Measurements from ENCODE around the gene P2RX3.
"Not testable (repeated sequence)": the region's sequence is repeated elsewhere in the genome, so short reads cannot be mapped to it uniquely, and the experiment has no call there.

Gene P2RX3

DNA sequence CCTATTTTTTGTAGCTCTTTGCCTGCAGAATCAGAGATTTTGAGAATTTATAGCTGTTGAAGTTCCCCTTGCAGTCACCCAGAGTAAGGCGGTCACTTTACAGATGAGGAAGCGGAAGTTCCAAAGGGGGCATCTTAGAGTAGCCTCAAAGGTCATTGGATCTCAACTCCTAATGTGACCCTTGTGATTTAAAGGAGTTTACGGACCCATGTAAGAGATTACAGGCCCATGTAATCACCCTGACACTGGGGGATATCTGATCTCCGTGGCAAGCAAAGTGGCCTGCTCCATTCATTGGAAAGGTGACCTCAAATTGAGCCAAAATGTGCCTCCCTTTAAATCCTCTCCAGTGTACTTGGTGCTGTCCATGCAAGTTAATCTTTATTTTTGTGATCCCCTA is 15.7 kb downstream of the P2RX3 start:
- no peak for DNase-seq

DNA sequence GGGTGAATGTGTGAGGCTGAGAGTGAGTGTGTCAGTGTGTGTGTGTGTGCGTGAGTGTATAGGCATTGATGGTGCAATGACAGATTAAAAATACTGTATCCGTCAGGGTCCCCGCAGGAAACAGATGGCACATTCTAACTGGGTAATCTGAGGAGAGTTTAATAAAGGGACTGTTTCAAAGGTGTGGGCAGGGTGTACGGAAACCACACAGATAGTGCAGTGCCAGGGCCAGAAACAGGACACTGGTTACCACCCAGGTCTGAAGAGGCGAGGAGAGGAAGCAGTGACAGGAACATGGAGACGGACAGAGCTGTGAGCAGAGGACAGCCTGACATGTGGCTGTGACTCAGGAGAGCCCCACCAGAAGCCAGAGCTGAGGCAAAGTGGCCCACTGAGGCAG is 16.5 kb downstream of the P2RX3 start:
- no peak for DNase-seq

DNA sequence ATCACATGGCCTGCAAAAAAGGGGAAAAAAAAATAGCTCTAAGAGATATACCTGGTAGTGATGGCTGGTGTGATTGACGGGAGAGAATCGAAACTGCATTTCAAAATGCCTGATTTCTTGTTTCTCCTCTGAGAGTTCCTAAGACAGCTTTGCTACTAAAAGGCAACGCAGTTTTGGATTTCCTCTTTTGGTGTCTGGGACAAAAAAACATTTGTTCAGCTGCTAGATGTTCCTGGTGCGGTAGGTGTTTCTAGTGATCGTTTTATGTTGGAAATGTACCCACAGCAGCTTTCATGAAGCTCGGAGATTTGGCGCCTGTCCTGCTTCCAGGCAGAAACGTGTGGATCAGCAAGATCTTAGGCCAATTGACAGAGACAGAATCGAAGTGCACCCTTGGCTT is 18.1 kb downstream of the P2RX3 start:
- no peak for DNase-seq

DNA sequence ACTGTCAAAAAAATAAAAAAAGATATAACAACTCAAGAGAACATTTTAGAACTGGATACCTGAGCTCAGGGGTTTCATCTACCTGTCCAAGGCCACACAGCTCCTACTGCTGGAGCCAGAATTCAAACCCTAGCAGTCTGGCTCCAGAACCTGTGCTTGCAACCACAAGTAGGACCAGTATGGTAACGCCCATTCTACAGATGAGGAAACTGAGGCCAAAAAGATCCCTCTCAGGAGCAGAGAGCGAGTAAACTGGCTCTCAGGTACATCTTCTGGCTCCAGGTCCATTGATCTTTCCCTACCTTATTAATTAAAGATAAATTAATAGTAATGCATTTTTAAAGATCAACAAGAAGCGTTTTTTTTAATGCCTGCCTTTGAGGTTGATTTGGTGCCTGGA is 19.2 kb downstream of the P2RX3 start:
- DNase-seq: no peak

DNA sequence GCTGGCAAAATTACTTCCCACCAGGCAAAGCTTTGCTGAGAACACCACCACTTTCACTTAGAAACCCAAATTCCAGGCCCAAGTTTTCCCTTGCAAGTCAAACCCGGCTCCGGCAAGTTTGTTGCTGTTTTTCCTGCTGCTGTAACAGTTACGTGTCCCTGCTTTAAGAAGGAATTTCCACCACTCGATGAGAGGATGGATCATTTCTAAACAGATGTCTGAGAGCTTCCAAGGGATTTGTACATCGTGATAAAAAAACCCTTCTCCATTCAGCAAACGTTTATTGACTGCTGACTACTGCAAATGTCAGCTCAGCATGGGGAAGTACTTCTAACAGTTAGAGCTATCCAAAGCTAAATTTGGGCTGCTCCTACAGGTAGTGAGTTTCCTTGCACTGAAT is 19.7 kb downstream of the P2RX3 start:
- DNase-seq: no peak

DNA sequence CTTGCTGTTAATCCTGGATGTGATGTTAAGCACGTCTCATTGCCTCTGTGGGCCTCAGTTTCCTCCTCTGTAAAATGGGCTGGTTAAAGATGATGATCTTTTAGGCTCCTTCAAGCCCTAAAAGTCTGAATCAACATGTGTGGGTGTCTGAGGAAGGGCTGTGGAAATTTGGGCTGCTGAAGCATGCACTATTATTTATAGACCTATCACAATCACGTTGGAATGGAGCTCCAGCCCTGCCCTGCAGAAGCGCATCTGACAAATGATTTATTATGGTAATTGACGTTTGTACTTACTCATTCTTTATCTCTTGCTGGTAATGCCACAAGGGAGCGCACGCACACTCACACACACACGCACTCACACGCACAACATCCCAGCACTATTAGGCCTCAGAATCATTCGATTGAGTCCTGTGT is 20.4 kb downstream of the P2RX3 start:
- DNase-seq: no peak

DNA sequence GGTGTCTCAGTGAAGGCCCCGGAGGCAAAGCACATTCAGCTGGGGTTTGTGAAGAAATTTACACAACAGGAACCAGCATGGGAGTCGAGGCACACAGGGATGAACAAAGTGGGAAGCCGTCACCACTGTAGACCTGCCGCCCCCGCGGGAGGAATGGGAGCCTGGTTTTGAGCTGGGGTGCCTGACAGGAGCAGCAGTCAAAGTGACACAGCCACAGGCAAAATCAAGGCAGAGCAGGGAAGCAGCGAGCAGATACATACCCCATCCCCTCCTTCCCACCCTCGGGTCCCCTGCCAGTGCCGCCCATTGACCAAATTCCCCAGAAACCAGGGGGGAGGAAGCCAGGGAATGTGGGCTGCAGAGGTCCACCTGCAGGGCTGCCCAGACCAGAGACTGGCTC is 20.8 kb downstream of the P2RX3 start:
- no peak for DNase-seq

DNA sequence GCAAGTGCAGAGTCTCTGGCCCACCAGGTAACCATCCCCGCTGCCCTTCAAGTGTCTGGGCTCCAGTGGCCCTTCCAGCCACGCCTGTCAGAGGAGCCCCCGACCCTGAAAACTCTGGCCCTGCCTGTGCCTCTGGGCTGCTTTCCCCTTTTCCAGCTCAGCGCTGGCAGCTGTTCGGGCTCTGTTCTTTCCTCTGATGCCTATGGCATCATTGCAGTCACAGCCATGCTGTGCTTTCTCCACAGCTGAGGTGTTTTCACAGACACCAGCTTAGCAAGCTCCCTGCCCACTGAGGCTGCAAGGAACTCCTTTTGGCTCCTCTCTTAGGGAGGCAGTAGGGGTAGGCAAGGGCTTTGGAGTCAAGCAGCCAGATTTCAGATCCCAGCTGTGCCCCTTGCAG is 21.2 kb downstream of the P2RX3 start:
- no peak for DNase-seq

DNA sequence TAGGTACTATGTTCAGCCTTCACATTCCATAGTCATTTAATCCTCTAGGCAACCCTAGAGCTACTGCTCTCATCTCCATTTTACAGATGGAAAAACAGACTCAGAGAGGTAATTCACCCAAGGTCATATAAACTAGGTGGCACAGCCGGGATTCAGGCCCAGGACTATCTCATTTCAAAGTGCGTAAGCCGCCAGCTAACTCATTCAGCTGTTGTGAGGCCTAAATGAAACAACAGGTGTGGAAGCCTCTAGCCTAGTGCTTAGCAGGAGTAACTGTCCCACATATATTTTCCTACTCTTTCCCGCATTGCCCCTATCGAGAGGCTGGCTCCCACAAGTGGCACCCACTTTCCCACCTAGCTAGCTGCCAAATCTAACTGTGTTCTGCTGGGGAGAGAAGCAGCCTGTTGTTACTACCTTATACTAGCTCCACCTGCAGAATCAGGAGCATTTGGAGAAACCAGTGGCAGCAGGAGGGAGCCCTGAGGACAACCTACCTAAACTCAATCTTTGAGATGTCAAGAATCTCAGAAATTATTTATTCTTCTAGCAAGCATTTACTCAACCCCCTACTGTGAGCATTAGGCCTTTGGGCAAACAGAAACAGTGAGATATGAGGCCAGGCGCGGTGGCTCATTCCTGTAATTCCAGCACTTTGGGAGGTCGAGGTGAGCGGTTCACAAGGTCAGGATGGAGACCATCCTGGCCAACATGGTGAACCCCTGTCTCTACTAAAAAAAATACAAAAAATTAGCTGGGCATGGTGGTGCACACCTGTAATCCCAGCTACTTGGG is 21.9 kb downstream of the P2RX3 start:
- DNase-seq: no peak

DNA sequence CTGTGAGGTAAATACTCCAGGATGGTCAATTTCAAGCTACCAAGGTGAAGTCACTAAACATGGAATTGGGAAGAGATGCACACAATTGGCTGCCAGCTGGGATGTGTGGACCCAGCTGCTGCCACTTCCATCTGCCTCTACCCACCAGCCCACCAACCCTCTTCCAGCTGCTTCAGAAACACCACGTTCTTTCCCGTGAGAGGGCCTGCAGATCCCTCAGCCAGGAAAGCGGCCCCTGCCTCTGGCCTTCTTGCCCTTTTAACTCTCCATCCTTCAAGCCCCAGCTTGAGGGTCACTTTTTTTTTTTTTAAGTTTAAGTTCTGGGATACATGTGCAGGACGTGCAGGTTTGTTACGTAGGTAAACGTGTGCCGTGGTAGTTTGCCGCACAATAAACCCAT is 22.8 kb downstream of the P2RX3 start:
- DNase-seq: no peak

DNA sequence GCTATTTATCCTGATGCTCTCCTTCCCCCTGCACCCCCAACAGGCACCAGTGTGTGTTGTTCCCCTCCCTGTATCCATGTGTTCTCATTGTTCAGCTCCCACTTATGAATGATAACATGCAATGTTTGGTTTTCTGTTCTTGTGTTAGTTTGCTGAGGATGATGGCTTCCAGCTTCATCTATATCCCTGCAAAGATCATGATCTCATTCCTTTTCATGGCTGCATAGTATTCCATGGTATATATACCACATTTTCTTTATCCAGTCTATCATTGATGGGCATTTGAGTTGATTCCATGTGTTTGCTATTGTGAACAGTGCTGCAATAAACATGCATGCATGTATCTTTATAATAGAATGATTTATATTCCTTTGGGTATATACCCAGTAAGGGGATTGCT is 23.3 kb downstream of the P2RX3 start:
- not testable (repeated sequence) for DNase-seq

DNA sequence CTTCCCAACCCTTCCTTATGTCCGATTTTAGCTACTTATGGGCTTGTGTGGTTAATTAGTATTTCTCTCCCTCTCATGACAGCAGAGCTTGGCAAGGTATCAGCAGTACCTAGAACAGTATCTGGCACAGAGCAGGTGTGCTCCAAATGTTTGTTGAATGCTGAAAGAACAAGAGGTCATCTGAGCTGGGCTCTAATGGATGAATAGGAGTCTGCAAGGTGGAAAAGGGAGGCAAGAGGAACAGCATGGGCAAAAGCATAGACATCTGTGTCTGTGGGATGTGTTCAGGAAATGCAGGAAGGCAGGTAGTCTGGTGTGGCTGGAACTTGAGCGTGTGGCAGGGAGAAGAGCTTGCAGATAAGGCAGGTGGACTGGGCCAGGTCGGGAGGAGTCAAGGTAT is 23.8 kb downstream of the P2RX3 start:
- no peak for DNase-seq

DNA sequence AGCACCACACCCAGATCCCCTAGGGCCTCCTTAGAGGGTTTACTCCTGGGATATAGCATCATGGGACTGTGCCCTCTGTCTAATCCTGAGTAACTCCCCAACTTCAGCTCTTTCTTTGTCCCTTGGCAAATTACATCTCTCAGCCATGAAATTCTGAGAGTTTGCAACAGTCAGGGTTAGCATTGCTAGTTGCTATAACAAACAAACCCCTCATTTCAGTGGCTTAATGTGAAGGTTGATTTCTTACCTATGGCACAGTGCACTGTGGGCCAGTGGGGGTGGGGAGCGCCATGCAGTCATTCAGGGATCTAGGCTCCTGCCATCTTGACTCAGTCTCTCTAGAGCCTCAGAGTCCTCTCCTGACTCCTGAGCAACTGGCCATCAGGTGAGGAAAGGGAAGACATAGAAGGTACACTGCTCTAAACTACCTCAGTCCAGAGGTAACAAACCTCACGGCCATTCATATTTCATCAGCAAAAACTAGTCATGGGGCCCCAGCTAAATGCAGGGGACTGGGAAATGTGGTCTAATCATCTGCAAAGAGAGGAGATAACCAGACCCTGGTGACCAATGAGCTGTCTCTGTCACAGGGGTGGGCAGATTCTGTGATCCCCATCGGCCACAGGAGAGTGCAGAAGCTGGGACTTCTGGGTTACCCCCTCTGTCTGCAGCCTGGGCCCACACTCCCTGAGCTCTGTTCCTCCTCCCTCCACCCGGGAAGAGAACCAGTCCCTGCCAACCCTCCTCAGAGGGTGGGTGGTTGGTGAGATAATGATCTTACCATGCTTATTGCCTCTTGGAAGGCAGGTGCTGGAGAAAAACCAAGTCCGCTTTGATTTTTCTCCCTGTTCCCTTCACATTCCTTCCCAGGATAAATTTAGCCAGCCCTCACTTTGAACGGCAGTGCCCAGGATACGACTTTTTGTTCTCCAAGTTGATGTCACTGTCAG is 25.3 kb downstream of the P2RX3 start:
- DNase-seq: no peak

DNA sequence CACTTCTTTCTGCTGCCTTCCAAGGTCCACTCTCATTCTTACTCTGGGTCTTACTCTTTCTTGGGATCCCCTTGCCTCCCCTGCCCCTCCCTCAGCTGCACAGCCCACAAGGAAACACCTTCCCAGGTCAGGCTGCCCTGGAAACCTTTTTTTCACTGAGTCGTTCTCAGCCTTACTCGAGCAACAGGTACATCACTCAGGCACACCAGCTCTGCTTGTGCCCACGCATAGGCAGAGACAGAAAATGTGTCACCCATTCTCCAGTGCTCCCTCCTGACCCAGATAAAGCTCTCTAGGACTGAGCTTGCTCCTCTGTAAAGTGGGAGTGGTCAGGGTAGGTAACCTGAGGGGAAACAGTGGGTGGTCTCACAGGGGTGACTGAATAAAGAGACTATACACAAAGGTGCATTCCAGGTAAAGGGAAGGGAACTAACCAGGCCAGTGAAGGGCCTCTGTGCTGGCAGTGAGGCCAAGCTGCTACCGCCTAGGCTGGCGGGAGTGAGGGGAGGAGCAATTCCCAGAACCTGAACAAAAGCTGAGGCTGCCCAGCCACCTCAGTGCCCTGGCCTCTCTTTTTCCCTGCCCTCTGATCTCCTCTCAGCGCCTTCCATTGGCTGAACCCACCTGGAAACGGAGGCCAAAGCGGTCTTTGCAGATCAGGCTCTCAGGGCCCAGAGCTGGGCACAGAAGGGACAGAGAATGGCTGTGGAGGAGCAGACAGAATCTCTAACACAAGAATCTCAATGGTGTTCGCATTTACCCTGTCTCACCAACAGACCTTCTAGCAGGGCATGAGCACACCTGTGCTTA is 26.9 kb downstream of the P2RX3 start:
- DNase-seq: no peak

DNA sequence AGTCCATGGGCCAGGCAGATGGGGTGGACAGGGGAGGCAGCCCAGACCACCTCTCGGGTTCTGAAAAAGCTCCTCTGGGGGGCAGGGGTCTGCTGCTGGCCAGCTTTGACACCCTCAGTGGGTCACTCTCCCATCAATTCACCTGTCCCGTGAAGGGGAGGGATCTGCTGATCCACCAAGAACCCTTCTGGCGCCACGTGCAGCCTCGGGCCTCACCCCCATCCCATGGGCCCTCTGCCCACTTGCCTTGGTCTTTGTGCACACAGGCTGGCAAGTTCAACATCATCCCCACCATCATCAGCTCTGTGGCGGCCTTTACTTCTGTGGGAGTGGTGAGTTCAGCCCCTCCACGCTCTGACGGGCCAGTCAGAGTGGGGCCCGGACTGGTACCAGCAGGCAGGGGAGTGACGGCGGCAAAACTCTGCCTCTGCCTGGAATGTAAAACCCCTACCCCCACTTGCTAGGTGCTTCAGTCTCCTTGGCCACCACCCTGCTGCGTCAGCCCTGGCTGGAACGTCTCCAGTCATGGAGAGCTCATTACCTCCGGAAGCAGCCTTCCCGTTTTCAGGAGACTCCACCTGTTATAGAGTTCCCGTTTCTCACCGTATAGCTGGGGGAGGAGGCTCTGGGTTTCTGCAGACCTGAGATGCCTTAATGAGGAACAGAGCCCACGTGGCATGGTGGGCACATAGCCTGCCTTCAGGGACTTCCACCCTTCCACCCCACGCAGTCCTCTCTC is 30.1 kb downstream of the P2RX3 start:
- DNase-seq: no peak

DNA sequence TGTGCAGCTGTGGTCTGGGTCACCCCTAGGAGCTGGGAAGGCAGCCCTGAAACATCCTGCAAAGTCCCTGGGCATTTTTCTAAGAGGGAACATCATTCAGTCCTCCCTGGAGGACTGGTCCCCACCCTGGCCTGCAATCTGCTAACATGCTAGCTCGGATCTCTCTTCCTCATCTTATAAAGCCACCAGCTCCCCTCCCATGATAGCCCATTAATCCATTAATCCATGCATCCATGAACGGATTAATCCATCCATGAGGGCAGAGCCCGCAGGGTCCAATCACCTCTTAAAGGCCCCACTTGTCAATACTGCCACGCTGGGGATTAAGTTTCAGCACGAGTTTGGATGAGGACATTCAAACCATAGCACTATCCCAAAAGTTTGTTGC is 30.7 kb downstream of the P2RX3 start:
- no peak for DNase-seq

DNA sequence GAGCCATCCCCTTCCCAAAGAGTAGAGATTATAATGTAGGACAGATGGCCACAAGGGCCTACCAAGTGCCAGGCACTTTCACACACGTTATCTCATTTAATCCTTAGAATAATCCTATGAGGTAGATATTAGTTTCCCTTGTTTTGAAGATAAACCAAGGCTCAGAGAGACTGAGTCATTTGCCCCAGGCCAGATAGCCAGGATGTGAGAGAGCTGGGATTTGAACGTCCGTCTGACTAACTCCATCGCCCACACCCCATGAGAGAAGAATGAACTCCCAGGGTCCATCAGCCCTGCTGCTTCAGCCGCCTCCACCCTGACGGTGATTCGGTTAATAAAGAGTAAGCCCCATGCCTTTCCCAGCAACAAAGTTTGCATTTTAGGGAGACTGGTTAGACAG is 32.1 kb downstream of the P2RX3 start:
- no peak for DNase-seq

DNA sequence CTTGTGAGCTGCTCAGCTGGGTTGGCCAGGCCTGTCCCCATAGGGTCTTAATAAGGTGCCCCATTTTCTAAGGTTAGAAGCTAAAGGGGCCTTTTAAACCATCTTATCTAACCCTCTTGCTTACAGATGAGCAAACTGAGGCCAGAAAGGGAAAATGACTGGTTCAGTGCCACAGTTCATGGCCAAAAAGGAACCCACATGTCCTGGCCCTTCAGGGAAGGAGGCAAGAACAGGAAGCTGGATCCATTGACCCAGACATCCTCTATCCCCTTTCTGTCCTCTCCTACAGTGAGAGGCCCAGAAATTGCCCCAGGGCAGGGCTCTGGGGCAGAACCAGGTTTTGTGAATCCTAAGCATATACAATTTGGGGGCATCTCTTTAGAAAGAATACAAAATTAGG is 32.8 kb downstream of the P2RX3 start:
- no peak for DNase-seq

DNA sequence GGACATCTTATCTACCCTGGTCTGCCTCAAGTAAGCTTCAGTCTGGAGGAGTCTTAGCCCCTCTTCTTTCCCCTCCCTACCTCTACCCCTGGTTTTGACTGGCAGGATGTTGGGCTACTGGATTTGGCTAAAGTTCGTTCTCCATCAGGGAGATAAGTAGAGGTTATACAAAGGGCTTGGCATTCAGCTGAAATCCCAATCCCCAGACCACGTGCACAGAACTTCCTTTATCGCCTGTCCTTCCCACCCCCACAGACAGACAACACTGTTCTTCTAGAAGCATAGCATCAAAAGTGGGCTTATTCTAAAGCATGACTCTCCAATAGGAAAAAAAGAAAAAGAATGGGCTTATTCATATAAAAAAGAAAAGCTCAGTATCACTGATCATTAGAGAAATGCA is 35.0 kb downstream of the P2RX3 start:
- DNase-seq: no peak

DNA sequence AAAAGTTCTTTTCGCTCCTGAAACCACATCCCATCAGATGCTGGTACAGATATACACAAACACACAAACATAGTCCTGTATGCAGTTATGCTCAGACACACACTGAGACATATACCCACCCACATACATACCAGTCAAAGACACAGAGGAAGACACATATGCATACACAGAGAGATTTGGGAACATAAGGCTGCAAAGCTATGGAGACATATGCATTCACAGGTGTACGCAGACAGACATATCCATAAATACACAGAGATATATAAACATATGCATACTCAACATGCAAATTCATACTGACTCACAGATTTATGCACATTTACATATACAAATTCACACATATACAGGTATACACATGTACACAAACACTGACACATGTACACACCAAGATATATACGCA is 36.8 kb downstream of the P2RX3 start:
- DNase-seq: no peak

DNA sequence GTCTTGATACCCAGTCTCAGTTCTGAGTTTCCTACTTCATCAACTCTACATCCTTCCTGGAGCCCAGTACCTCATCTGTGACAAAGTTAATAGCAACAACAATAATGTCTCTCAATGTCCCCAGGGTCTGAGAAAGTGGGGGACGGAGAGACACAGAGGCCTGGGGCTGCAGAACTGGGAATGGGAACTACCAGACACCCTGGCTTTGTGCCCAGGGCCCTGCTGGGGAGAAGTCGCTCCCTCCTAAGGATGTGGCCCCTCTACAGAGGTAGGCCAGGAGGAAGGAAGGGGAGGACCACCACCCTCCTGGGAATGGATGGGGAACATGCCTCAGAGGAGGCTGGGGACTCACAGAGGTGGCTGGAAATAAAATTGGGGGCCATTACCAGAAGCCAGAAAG is 37.3 kb downstream of the P2RX3 start:
- no peak for DNase-seq

Measured in CD4-positive, alpha-beta T cell treated with Interleukin-1 beta for 1 hour (primary cell).